Measurements from ENCODE around the gene TM4SF18. TPM values are rescaled to one million over a fixed set of nuclear protein-coding genes. Genes with fewer than 3 reads are reported as not detected.
A peak's percentile ranks its signal among the peaks of the same experiment; 100 is the strongest.

TM4SF18 gene
- polyA plus RNA-seq, 1 of the 3 experiments (the other 2 are of a cell fraction) = 0.30 TPM

DNA sequence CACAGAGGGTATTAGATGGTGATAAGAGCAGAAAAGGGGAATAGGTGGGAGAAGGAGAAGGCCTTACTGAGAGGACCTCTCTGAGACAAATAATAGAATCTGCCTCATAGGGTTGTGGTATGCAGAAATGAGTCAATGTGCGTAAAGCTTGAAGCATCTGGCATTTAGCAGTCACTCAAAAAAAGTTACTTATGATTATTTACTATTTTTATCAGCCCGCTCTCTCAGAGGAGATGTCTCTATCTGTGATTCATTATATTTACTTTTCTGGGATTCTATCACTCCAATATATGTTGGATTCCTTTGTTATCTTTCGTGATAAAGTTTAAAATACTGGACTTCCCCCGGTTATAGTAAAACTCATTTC, 48.6 kb upstream of the TM4SF18 start:
- no peak for DNase-seq
- Histone ChIP-seq H2AFZ (ENCODE audit: low read depth) (no peak overlapping the region), H3K27ac (ENCODE audit: low read depth in 2 of 2, low read length in 1 of 2) (peak overlapping the region; percentile 8 to 90; a peak in 3 of 4 replicates), H3K4me1 (ENCODE audit: control insufficient read depth in 1 of 2, insufficient read depth in 2 of 2, low read depth in 1 of 2, low read length in 1 of 2) (peaks cover 19 to 25% of the 10 kb centered on the region in 2 experiments; a peak in 3 of 4 replicates), H3K9me2 (no peaks in the 10 kb centered on the region), H3K9me3 (no peaks in the 10 kb centered on the region), H3K4me3 (ENCODE audit: low read depth in 2 of 2, low read length in 1 of 2) (no peak overlapping the region), H3F3A (replicated peaks; ENCODE audit: insufficient read depth) (peaks cover 43% of the 10 kb centered on the region), H4K20me1 (ENCODE audit: insufficient read depth) (no peaks in the 10 kb centered on the region), H3K79me2 (ENCODE audit: insufficient read depth) (peaks cover 1% of the 10 kb centered on the region; the same call in 1 of the 2 replicates), H3K27me3 (ENCODE audit: insufficient read depth) (no peaks in the 10 kb centered on the region), H3K9ac (peak overlapping the region; percentile 49), H3K4me2 (peak overlapping the region; percentile 51; the same call in 1 of the 2 replicates), H3K36me3 (replicated peaks in 1 of 2; ENCODE audit: control insufficient read depth in 1 of 2, insufficient read depth in 2 of 2, low read length in 1 of 2) (no peaks in the 10 kb centered on the region)
- 19% methylated on average over 4 of the region's 4 CpGs for WGBS (ENCODE audit: low lambda C conversion rate)
- ChIA-PET CTCF (interaction anchor here (1.0 to 1.3 kb wide), 3 partner anchors 17 to 98 kb away, joined by 4 to 7 read pairs (median 4); no protein-coding TSS in a partner anchor), POLR2A (no interaction called here)
- peak; percentile 88 for TF ChIP-seq FOSL2 (IDR thresholded peaks at IDR 0.05; ENCODE audit: borderline replicate concordance, low read depth)
- TF ChIP-seq SIN3A (IDR thresholded peaks at IDR 0.05; ENCODE audit: borderline replicate concordance, low read depth, low read length) = no peak
- TF ChIP-seq TEAD4 (IDR thresholded peaks at IDR 0.05; ENCODE audit: borderline replicate concordance, insufficient read depth) = peak; percentile 51; the same call in 1 of the 2 replicates
- TF ChIP-seq TCF12 (IDR thresholded peaks at IDR 0.05) = peak; percentile 81
- peak in 1 of 2 experiments; percentile 69; a peak in 2 of 4 replicates for TF ChIP-seq EP300 (IDR thresholded peaks at IDR 0.05; ENCODE audit: borderline replicate concordance in 1 of 2, low read depth in 1 of 2, low read length in 1 of 2)
- no peak for TF ChIP-seq CHD2 (IDR thresholded peaks at IDR 0.05; ENCODE audit: low read length, partially characterized antibody)
- no peak for TF ChIP-seq RAD21 (IDR thresholded peaks at IDR 0.05; ENCODE audit: low read length)
- peak; percentile 83; the same call in 1 of the 2 replicates for TF ChIP-seq MEF2A (IDR thresholded peaks at IDR 0.05; ENCODE audit: borderline replicate concordance, low read depth)
- TF ChIP-seq FOXJ3 (CRISPR knock-in tag; IDR thresholded peaks at IDR 0.05) = no peak
- TF ChIP-seq, protein P1, sequence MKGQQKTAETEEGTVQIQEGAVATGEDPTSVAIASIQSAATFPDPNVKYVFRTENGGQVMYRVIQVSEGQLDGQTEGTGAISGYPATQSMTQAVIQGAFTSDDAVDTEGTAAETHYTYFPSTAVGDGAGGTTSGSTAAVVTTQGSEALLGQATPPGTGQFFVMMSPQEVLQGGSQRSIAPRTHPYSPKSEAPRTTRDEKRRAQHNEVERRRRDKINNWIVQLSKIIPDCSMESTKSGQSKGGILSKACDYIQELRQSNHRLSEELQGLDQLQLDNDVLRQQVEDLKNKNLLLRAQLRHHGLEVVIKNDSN (IDR thresholded peaks at IDR 0.05; ENCODE audit: borderline replicate concordance, low read depth) = no peak
- TF ChIP-seq SMC3 (IDR thresholded peaks at IDR 0.05; ENCODE audit: low read depth, low read length) = no peak
- peak; percentile 14; the same call in 1 of the 2 replicates for TF ChIP-seq NFIC (IDR thresholded peaks at IDR 0.05; ENCODE audit: borderline replicate concordance)
- TF ChIP-seq REST (IDR thresholded peaks at IDR 0.05; ENCODE audit: low read depth, low read length) = no peak
- TF ChIP-seq PBX3 (IDR thresholded peaks at IDR 0.05) = peak; percentile 80
- peak; percentile 78 for TF ChIP-seq JUND (IDR thresholded peaks at IDR 0.05)
- TF ChIP-seq RCOR1 (IDR thresholded peaks at IDR 0.05; ENCODE audit: low read length) = no peak
- no peak for TF ChIP-seq IRF3 (IDR thresholded peaks at IDR 0.05; ENCODE audit: low read depth, low read length)
- TF ChIP-seq MXI1 (IDR thresholded peaks at IDR 0.05; ENCODE audit: low read depth, low read length) = no peak
- no peak for TF ChIP-seq GABPA (IDR thresholded peaks at IDR 0.05; ENCODE audit: low read depth)
